Glutamatergic neuron (in vitro differentiated cells): ENCODE data around the gene MTARC1. TPM values are rescaled to one million over a fixed set of nuclear protein-coding genes. Genes with fewer than 3 reads are reported as not detected.

Source experiments
- DNase-seq: peaks from one replicate; pipeline ENCODE4 v3.0.0; 2022
- H3K27ac Mint-ChIP-seq: one replicate; pipeline ENCODE4 v1.8.0; 2020; ENCODE audit warnings: mild to moderate bottlenecking, mixed read lengths, inconsistent platforms; ENCODE audit not compliant: unreplicated experiment
- H3K27me3 Mint-ChIP-seq: one replicate; pipeline ENCODE4 v1.8.0; 2020; ENCODE audit warnings: mild to moderate bottlenecking, moderate library complexity, mixed read lengths, inconsistent platforms; ENCODE audit not compliant: unreplicated experiment
- H3K36me3 Mint-ChIP-seq: one replicate; pipeline ENCODE4 v1.8.0; 2020; ENCODE audit warnings: mild to moderate bottlenecking, mixed read lengths, inconsistent platforms; ENCODE audit not compliant: unreplicated experiment
- H3K4me1 Mint-ChIP-seq: one replicate; pipeline ENCODE4 v1.8.0; 2020; ENCODE audit warnings: mild to moderate bottlenecking, low read depth, mixed read lengths, inconsistent platforms; ENCODE audit not compliant: unreplicated experiment
- H3K4me3 Mint-ChIP-seq: one replicate; pipeline ENCODE4 v1.8.0; 2020; ENCODE audit warnings: mild to moderate bottlenecking, mixed read lengths, inconsistent platforms; ENCODE audit not compliant: unreplicated experiment
- H3K9me3 Mint-ChIP-seq: one replicate; pipeline ENCODE4 v1.8.0; 2020; ENCODE audit warnings: mild to moderate bottlenecking, moderate library complexity, mixed read lengths, inconsistent platforms; ENCODE audit not compliant: unreplicated experiment
- CTCF ChIP-seq: fragments of 200-600 bp; sonication (generic); IDR thresholded peaks from one replicate; pipeline ENCODE4 v1.5.0; 2021; ENCODE audit not compliant: partially characterized antibody, unreplicated experiment
- total RNA-seq: library from RNA; stranded (reverse); fragmentation: NEBNext Ultra II Directional; extraction: Animal tissue kit (Norgen Biotek cat#: 25700); gene quantifications from one replicate; pipeline ENCODE4 v1.2.1, GENCODE V29; 2021; ENCODE audit not compliant: unreplicated experiment

Gene MTARC1
- total RNA-seq, 1 donor from 2014 or later = 22.0 TPM

DNA sequence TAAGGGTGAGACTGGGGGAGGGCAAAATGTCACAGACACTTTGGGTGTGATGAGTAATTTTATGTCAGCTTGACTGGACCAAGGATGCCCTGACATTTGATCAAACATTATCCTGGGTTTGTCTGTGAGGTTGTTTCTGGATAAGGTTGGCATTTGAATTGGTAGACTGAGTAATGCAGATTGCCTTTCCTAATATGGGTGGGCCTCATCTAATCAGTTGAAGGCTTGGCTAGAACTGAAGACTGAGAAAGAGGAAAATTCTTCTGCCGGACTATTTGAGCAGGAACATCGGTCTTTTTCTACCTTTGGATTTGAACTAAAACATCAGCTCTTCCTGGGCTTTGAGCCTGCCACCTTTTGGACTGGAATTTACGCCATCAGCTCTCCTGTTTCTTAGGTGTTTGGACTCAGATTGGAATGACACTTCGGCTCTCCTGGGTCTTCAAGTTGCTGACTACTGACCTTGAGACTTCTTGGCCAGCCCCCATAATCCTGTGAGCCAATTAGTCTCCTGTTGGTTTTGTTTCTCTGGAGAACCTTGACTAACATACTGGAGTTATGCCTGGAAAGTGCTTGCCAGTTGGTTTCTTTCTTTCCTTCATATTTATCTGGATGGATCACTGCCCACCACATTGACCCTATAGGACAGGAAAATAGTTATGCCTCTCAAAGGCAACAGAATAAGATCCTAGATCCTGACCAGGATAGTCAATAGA, 47.6 kb downstream of the MTARC1 start:
- Mint-ChIP-seq H3K27ac (no peak overlapping the region), H3K9me3 (no peaks in the 10 kb centered on the region), H3K36me3 (no peaks in the 10 kb centered on the region), H3K4me1 (no peaks in the 10 kb centered on the region), H3K27me3 (no peaks in the 10 kb centered on the region), H3K4me3 (no peak overlapping the region)
- TF ChIP-seq CTCF = no peak
- DNase-seq = no peak

Other genes with a start within 250 kb of the MTARC1 start
- gene C1orf115, start 96.5 kb upstream of the MTARC1 start, total RNA-seq = 30.5 TPM
- gene MTARC2, start 38.6 kb upstream of the MTARC1 start, total RNA-seq = 3.0 TPM
- 0.56 TPM for gene HLX, start 92.5 kb downstream of the MTARC1 start, total RNA-seq